GM18951 (cell line): ENCODE measurements around the gene MIGA2.

Source experiments
- POLR2A ChIP-seq: IDR thresholded peaks from 4 replicates; pipeline ENCODE4 v1.6.1; 2011; ENCODE audit warnings: mild to moderate bottlenecking; ENCODE audit not compliant: insufficient read length, insufficient read depth; ENCODE audit errors: extremely low read depth
- in situ Hi-C: fragments of 300-500 bp; cut with MboI; formaldehyde crosslinking; loops from one replicate; pipeline ENCODE4 v1.12.0; 2022; ENCODE audit warnings: low sequenced_read_pairs, mixed read lengths, inconsistent platforms; ENCODE audit not compliant: unreplicated experiment

MIGA2 gene

GRCh38 chr9:129100383-129101169 lies 64.2 kb downstream of the MIGA2 start:
- in situ Hi-C loops = no loop called here
- TF ChIP-seq POLR2A = no peak

- in situ Hi-C loops = no loop called here
- no peak for TF ChIP-seq POLR2A
These were observed 64.9 kb downstream of the MIGA2 start for GRCh38 chr9:129101279-129101678.

GRCh38 chr9:129102095-129102525 lies 65.7 kb downstream of the MIGA2 start:
- in situ Hi-C loops = no loop called here
- no peak for TF ChIP-seq POLR2A

- TF ChIP-seq POLR2A = no peak
- in situ Hi-C loops = no loop called here
These were observed 66.6 kb downstream of the MIGA2 start for GRCh38 chr9:129102791-129103594.

- in situ Hi-C loops = no loop called here
- TF ChIP-seq POLR2A = no peak
These were observed 67.2 kb downstream of the MIGA2 start for GRCh38 chr9:129103595-129103965.

GRCh38 chr9:129104051-129104450 lies 67.6 kb downstream of the MIGA2 start:
- in situ Hi-C loops = no loop called here
- no peak for TF ChIP-seq POLR2A

GRCh38 chr9:129105857-129106694 lies 69.7 kb downstream of the MIGA2 start:
- TF ChIP-seq POLR2A = no peak
- in situ Hi-C loops = no loop called here

- in situ Hi-C loops = no loop called here
- TF ChIP-seq POLR2A = no peak
These were observed 71.2 kb downstream of the MIGA2 start for GRCh38 chr9:129107651-129108050.

GRCh38 chr9:129108083-129108804 lies 71.8 kb downstream of the MIGA2 start:
- no peak for TF ChIP-seq POLR2A
- in situ Hi-C loops = no loop called here

GRCh38 chr9:129108805-129109536 lies 72.5 kb downstream of the MIGA2 start:
- in situ Hi-C loops = no loop called here
- TF ChIP-seq POLR2A = no peak

- TF ChIP-seq POLR2A = no peak
- in situ Hi-C loops = no loop called here
These were observed 73.1 kb downstream of the MIGA2 start for GRCh38 chr9:129109537-129109903.

- TF ChIP-seq POLR2A = no peak
- in situ Hi-C loops = no loop called here
These were observed 73.7 kb downstream of the MIGA2 start for GRCh38 chr9:129109952-129110739.
